Measurements from ENCODE around the gene NOP53. TPM values are rescaled to one million over a fixed set of nuclear protein-coding genes. Genes with fewer than 3 reads are reported as not detected.
"Not testable (repeated sequence)": the region's sequence is repeated elsewhere in the genome, so short reads cannot be mapped to it uniquely, and the experiment has no call there.

Gene NOP53
- 93.2 TPM for total RNA-seq (ENCODE audit: insufficient read depth, low replicate concordance)

DNA sequence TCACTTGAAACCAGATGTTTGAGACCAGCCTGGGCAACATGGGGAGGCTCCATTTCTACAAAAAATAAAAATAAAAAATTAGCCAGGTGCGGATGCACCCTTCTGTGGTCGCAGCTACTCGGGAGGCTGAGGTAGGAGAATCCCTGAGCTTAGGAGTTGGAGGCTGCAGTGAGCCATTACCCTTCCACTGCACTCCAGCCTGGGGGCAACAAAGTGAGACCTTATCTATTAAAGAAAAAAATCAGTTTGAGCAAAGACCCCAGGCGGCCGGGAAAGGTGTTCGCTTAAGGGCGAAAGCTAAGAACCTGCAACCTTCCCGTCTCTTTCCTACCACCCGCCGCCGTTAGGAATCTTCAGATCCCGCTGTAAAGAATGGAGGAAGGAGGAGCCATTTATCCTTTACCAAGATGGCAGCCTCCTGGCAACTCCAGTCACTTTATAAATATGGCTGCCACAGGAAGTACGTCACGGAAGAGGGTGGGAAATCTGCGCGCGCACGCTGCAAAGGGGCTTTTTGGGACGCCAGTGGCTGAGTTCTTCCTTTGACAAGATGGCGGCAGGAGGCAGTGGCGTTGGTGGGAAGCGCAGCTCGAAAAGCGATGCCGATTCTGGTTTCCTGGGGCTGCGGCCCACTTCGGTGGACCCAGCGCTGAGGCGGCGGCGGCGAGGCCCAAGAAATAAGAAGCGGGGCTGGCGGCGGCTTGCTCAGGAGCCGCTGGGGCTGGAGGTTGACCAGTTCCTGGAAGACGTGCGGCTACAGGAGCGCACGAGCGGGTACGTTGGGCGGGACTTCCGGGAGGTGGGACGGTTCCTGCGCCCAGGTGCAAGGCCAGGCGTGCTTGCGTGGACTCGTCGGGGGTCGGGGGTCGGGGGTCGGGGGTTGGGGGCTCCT, at the start of gene NOP53:
Gene NOP53 (plus strand): TSS at position 537 of the 892 bp plus-strand sequence. CDS start 14 bp downstream, at position 551.
- DNase-seq (ENCODE audit: low spot score) = peak; percentile 98

DNA sequence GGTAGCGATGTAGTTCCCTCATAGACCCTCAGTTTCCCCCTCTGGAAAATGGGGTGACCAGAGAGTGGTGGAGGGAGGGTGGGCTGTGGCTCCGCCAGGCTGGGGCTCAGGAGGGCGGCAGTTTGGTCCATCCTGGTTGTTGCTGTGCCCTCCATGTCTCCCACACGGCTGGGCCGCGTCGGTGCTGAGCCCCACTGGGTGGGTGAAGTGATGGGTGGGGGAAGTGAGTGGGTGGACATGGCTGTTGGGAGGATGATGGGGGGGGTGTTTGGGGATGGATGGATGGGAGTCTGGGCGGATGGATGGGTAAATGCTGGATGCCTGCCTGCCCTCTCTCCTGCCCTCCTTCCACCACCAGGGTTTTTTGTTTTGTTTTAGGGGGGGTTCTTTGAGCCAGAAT, 48.7 kb upstream of the NOP53 start:
- DNase-seq (ENCODE audit: low spot score) = no peak

DNA sequence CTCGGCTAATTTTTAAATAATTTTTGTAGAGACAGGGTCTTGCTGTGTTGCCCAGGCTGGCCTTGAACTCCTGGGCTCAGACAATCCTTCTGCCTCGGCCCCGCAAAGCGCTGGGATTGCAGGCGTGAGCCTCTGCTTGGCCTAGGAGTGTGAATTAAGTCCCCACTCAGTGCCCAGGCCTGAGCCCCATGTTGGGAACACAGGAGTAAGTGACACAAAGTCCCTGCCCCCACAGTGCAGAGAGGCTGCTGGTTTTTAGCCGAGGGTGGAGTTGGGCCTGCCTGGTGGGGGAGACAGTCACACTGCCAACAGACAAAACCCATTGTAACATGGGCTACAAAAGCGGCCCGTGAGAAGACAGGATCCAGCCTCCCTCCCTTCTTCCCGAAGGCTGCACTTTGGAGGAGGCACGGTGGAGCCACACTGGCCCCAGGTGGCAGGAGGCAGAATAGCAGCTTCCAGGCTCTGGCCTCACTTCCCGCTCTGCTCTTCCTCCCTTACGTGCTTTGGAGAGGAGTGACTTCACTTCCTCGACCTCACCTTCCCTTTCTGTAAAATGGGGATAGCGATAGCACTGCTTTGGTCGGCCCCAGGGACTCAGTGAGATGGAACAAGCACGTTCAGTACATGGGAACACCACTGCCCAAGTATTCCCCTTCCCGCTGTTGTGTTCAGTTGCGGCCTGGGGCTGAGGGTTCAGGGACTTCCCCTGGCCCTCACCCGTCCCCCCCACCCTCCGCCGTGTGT, 47.3 kb upstream of the NOP53 start:
- DNase-seq (ENCODE audit: low spot score) = peak; percentile 81

DNA sequence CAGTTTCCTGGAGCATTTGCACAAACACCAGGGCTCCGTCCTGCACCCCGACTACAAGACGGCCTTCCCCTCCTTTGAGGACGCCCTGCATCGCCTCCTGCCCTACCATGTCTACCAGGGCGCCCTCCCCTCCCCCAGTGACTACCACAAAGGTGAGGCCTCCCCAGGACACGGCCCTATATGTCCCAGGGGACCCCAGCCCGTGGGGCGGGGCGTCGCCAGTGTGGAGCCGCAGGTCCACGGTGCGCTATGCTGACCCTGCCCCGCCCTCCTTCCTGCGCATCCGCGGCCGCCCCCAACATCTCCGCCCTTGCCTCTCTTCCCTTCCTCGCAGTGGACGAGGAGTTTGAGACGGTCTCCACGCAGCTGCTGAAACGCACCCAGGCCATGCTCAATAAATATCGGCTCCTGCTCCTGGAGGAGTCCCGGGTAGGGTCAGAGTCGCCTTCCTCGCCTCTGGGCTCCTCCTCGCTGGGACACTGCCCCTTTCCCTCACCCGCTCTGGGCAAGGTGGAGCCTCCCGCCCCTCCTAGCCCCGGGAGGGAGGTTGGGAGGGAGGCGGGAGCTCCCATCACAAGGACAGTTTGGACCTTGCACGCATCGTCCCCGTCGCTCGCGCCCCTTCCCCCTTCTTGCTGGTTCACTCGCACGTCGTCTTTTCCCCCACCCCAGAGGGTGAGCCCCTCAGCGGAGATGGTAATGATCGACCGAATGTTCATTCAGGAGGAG, 46.6 kb upstream of the NOP53 start:
- DNase-seq (ENCODE audit: low spot score) = no peak

DNA sequence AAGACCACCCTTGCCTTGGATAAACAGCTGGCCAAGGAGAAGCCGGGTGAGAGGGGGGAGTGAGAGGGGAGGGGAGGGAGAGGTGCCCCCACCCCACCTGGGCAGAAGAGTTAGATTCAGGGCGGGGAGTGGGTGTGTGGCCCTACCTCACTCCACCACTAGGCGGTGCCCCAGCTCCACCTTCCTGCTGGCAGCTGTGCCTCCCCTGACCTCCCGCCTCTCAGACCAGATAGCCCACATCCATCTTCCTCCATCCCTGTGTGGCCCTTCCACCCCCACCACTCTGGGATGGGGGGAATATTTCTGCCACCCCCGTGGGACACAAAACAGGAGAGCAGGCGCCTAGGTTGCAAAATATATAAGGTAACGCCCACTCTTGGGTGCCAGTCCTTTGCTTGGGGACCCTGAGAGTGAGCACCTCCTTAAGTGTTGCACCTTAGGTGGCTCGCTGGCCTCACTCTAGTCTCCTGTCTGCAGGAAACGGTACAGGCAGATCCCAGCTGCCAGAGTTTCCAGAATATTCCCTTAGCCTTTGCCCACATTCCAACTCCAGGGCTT, 45.9 kb upstream of the NOP53 start:
- DNase-seq (ENCODE audit: low spot score) = no peak

DNA sequence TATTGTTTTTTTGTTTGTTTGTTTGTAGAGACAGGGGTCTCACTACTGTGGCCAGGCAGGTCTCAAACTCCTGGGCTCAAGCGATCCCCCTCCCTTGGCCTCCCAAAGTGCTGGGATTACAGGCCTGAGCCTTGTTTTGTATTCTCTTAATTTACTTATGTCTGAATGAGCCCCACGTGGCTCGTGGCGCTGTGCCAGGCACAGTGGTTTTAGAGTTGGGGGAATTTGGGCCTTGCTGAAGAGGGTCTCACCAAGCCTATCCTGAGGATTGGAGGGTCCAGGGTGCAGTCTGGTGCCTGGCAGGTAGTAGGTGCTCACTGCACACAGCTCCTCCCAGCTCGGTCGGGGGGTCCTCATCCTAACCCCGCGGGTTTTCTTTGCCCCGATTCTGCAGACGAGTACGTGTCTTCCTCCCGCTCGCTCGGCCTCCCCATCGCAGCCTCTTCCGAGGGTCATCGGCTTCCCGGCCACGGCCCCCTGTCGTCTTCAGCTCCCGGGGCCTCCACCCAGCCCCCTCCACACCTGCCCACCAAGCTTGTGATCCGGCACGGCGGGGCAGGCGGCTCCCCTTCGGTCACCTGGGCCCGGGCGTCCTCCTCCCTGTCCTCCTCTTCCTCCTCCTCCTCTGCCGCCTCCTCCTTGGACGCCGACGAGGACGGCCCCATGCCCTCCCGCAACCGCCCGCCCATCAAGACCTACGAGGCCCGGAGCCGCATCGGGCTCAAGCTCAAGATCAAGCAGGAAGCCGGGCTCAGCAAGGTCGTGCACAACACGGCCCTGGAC, 44.2 kb upstream of the NOP53 start:
- DNase-seq (ENCODE audit: low spot score) = no peak

DNA sequence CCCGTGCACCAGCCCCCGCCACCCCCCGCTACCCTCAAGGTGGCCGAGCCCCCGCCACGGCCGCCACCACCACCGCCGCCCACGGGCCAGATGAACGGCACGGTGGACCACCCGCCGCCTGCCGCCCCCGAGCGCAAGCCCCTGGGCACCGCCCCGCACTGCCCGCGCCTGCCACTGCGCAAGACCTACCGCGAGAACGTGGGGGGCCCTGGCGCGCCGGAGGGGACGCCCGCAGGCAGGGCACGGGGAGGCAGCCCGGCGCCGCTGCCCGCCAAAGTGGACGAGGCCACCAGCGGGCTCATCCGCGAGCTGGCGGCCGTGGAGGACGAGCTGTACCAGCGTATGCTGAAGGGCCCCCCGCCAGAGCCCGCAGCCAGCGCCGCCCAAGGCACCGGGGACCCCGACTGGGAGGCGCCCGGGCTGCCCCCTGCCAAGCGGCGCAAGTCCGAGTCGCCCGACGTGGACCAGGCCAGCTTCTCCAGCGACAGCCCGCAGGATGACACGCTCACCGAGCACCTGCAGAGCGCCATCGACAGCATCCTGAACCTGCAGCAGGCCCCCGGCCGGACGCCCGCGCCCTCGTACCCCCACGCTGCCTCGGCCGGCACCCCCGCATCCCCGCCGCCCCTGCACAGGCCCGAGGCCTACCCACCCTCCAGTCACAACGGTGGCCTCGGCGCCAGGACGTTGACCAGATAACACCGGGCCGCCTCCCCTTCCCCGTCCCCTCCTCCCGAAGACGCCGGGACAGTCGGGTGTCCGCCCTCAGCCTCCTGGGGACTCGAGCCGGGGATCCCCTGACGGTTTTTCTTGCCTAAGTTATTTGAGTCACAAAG, 43.4 kb upstream of the NOP53 start:
- DNase-seq (ENCODE audit: low spot score) = no peak

DNA sequence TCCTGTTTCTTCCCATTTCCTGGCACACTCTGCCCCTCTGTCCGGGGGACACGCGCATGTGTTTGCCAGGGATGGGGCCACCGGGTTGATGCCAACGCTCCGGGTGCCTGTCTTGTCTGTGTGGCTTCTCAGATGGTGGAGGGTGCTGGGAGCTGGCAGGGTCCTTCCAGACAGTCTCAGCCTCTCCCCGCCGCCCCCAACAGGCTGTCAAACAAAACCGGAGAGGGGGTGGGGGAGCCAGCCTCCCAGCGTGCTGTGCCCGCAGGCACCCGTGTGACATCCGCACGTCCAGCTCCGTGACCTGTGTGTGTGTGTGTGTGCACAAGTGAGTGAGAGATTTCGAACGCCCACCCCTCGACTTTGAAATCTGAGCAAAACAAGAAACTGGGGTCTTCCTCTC, 42.7 kb upstream of the NOP53 start:
- no peak for DNase-seq (ENCODE audit: low spot score)

DNA sequence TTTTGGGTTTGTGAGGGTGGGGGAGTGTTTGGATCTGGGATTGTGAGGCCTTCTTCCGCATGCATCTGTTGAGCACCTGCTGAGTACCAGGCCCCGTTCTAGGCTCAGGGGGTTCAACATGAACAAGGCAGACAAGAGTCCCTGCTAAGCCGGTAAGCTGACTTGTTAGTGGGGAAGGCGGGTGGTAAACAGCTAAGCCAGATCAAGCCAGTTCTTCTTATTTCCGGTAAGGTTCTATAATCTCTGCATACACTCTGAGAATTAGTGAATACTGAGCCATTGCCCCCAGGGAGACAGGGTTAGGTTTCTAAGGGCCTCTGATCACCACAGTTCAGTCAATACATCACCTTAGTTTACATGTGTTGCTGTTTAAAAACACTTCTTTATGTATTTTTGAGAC, 42.0 kb upstream of the NOP53 start:
- no peak for DNase-seq (ENCODE audit: low spot score)

DNA sequence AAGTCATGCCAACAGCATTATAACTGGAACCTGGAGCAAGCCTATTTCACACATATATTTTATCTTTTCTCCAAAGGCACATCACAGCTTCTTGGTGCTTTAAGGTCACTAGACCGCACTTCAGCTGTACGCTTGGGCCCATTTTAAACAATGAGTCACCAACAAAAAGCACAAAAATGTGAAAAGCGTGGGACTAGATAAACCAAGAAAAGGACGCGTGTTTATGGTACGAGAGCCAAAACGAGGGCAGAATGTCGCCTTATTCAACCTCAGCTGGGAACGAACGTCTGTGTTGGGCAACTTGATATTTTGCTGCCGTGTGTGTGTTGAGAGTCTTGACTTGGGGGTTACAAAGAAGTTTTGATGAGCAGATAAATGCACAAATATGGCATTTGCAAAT, 41.3 kb upstream of the NOP53 start:
- DNase-seq (ENCODE audit: low spot score) = no peak

DNA sequence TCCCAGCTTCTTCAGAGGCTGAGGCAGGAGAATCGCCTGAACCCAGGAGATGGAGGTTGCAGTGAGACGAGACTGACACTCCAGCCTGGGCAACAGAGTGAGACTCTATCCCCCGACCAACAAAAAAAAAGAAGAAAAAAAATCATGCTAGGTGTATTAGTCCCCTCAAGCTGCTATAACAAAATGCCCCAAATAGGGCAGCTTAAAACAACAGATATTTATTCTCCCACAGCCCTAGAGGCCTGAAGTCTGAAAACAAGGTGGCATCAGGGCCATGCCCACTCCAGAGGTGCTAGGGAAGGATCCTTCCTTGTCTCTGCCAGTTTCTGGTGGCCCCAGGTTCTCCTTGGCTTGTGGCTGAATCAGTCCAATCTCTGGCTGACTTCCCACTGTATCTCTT, 40.7 kb upstream of the NOP53 start:
- DNase-seq (ENCODE audit: low spot score) = no peak

DNA sequence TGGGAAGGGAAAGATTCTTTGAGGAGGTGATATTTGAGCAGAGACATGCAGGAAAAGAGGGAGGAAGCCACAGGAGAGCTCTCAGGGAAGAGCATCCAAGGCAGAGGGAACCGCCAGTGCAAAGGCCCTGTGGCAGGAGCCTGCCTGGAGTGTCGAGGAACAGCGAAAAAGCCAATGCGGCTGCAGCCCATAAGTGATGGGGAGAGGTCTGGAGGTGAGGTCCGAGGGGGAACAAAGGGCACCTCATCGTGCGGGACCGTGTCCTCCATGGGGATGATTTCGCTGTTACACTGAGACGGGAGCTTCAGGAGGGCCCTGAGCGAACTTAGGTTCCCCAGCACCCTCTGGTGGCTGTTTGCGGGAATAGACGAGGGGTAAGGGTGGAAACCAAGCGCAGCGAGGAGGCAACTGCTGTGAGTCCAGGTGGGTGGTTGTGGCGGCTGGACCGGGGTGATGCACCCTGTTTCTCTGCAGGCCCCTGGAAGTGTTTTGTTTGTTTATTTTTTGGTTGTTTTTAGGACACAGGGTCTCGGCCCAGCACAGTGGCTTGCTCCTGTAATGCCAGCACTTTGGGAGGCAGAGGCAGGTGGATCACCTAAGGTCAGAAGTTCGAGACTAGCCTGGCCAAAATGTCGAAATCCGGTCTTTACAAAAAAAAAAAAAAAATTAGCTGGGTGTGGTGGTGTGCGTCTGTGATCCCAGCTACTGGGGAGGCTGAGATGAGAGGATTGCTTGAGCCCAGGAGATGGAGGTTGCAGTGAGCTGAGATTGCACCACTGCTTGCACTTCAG, 38.0 kb upstream of the NOP53 start:
- DNase-seq (ENCODE audit: low spot score) = peak; percentile 68

DNA sequence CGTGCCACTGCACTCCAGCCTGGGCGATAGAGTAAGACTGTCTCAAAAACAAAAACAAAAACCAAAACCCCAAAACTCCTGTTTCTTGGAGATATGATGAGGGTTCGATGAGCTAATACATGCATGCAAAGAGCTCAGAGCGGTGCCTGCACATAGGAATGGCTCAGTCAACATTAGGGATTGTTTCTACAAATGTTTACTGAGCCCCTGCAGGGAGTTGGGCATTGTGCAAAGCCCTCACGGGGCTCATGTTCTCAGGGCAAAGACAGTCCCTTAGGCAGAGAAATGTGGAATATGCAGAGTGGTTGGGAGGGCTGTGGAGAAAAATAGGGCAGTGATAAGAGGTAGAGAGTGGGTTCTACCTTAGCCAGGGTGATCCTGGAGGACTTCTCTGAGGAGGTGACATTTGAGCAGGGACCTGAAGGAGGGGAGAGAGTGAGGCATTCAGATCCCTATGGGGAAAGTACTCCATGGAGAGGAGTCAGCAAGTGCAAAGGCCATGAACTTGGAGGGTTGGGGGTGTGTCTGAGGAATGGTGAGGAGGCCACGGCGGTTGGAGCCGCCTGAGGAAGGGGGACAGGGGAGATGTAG, 33.6 kb upstream of the NOP53 start:
- no peak for DNase-seq (ENCODE audit: low spot score)

DNA sequence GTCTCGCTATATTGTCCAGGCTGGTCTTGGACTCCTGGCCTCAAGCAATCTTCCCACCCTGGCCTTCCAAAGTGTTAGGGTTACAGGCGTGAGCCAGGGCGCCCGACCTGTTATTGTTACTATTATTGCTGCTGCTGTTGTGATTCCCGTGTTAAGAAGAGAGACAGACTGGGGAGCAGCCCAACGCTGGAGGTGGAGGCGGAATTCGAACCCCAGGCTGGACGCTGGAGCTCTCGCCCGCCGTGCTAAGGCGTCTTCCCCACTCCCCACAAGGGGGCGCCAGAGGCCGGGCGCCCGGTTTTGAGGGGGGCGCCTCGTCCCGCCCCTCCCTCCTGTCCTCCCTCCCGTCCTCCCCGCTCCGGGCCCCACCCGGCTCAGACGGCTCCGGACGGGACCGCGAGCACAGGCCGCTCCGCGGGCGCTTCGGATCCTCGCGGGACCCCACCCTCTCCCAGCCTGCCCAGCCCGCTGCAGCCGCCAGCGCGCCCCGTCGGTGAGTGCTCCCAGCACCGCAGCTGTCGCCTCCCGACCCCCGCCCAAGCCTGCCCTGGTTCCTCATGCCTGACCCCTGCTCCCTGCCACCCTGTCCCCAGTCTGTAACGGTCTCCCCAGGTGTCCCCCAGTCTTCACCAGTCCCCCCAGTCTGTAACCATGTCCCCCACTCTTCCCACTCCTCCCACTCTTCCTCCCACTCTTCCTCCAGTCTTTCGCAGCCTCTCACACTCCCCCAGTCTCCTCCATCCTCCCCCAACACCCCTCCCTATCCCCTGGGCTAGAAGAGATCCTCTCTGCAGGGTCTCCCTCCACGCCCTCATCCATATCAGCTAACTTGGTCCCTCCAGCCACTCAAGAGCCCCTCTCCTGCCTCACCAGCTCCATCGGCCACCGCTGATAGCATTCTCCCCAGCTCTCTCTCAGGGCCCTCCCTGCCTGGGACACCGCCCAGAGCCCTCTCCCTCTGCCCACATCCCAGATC, 32.0 kb upstream of the NOP53 start, which contains the start of gene EHD2:
Gene EHD2 (plus strand): TSS at position 377 of the 976 bp plus-strand sequence. CDS start 3,191 bp downstream, outside the sequence.
- peak; percentile 87 for DNase-seq (ENCODE audit: low spot score)

DNA sequence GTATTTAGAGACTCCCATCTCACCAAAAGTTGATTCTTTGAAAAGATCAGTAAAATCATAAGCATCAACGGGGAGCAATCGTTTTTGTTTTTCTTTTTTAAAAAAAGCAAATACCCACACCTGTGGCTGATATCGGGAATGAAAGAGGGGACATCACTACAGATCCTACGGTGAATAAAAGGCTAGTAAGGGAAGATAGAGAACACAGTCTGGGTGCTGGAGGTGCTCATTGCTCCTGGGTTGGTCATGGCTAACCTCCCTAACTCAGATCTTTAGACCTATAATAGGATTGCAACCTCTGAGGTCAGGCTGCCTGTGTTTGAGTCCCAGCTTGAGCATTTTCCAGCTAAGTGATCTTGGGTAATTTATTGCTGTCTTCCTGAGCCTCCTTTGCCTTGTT, 31.0 kb upstream of the NOP53 start:
- DNase-seq (ENCODE audit: low spot score) = no peak

DNA sequence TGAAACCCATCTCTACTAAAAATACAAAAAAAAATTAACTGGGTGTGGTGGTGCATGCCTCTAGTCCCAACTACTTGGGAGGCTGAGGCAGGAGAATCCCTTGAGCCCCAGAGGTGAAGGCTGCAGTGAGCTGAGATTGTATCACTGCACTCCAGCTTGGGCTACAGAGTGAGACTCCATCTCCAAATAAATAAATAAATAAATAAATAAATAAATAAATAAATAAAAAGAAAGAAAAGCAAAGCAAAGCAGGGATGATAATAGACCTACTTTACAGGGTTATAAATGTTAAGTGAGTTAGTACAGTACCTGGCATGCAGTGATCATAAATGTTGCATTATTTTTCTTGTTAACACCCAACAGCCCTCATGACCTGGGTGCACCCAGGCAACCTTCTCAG, 30.5 kb upstream of the NOP53 start:
- DNase-seq (ENCODE audit: low spot score) = not testable (repeated sequence)

DNA sequence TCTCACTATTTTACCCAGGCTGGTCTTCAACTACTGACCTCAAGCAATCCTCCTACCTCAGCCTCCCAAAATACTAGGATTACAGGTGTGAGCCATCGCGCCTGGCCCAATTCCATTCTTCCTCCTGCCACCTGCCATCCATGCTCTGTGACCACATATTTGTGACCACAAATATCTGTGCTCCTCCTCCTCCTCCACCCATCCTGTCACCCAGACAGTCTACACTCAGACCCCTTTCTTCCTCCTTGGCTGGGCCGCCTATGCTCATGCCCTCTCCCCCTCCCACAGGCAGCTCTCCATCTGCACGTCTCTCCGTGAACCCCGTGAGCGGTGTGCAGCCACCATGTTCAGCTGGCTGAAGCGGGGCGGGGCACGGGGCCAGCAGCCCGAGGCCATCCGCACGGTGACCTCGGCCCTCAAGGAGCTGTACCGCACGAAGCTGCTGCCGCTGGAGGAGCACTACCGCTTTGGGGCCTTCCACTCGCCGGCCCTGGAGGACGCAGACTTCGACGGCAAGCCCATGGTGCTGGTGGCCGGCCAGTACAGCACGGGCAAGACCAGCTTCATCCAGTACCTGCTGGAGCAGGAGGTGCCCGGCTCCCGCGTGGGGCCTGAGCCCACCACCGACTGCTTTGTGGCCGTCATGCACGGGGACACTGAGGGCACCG, 28.9 kb upstream of the NOP53 start:
- DNase-seq (ENCODE audit: low spot score) = no peak
